Middle frontal gyrus (tissue), 1 donor: Measurements from ENCODE around the gene IHH.

Experiments used
- DNase-seq: peaks from one replicate; pipeline ENCODE4 v3.0.0-alpha.2; 2015; ENCODE audit warnings: low spot score; ENCODE audit errors: extremely low spot score

IHH gene

GRCh38 chr2:219060821-219061791 is at the start of gene IHH:
IHH (minus strand) TSS chr2:219060921; CDS start chr2:219060467, 454 bp downstream.
- no peak for DNase-seq

GRCh38 chr2:219109471-219109870 is 48.8 kb upstream of the IHH start:
- no peak for DNase-seq

GRCh38 chr2:219107758-219108157 is 47.0 kb upstream of the IHH start:
- DNase-seq: no peak

- DNase-seq: no peak
Measured at GRCh38 chr2:219106251-219106650, 45.5 kb upstream of the IHH start.

- no peak for DNase-seq
Measured at GRCh38 chr2:219104107-219105035, 43.6 kb upstream of the IHH start.

GRCh38 chr2:219099329-219099728 is 38.6 kb upstream of the IHH start:
- DNase-seq: no peak

GRCh38 chr2:219095406-219095935 is 34.8 kb upstream of the IHH start:
- DNase-seq: no peak

GRCh38 chr2:219094171-219094570 is 33.5 kb upstream of the IHH start:
- no peak for DNase-seq

GRCh38 chr2:219090436-219091299 is 29.9 kb upstream of the IHH start:
- no peak for DNase-seq

- DNase-seq: no peak
Measured at GRCh38 chr2:219089330-219089729, 28.6 kb upstream of the IHH start.

GRCh38 chr2:219087848-219088247 is 27.1 kb upstream of the IHH start:
- DNase-seq: no peak

- no peak for DNase-seq
Measured at GRCh38 chr2:219087361-219087760, 26.6 kb upstream of the IHH start.

GRCh38 chr2:219086196-219086595 is 25.5 kb upstream of the IHH start:
- no peak for DNase-seq

GRCh38 chr2:219084791-219085190 is 24.1 kb upstream of the IHH start:
- no peak for DNase-seq

- no peak for DNase-seq
Measured at GRCh38 chr2:219082332-219082958, 21.7 kb upstream of the IHH start.

GRCh38 chr2:219081701-219082331 is 21.1 kb upstream of the IHH start:
- no peak for DNase-seq

- no peak for DNase-seq
Measured at GRCh38 chr2:219081096-219081495, 20.4 kb upstream of the IHH start.

- no peak for DNase-seq
Measured at GRCh38 chr2:219079417-219079816, 18.7 kb upstream of the IHH start.

GRCh38 chr2:219078951-219079350 is 18.2 kb upstream of the IHH start:
- DNase-seq: no peak

- no peak for DNase-seq
Measured at GRCh38 chr2:219078126-219078525, 17.4 kb upstream of the IHH start.
